HUES6 (cell line): ENCODE data around the gene CDH3.

ENCODE experiments used
- H3K27ac ChIP-seq: 2 replicates; pipeline ENCODE4 v1.7.0; 2013; ENCODE audit warnings: low read depth, mild to moderate bottlenecking, low read length, inconsistent platforms
- H3K27me3 ChIP-seq: 2 replicates; pipeline ENCODE4 v1.6.1; 2013; ENCODE audit warnings: low read length; ENCODE audit not compliant: control insufficient read depth, insufficient read depth
- H3K36me3 ChIP-seq: 2 replicates; pipeline ENCODE4 v1.6.1; 2013; ENCODE audit warnings: low read length; ENCODE audit not compliant: control insufficient read depth, insufficient read depth
- H3K4me1 ChIP-seq: 2 replicates; pipeline ENCODE4 v1.6.1; 2013; ENCODE audit warnings: low read length; ENCODE audit not compliant: control insufficient read depth, insufficient read depth
- H3K4me3 ChIP-seq: 2 replicates; pipeline ENCODE4 v1.5.1; 2013; ENCODE audit warnings: low read depth, low read length
- H3K9ac ChIP-seq: one replicate; pipeline ENCODE4 v1.6.1; 2013; ENCODE audit warnings: mild to moderate bottlenecking, low read length
- H3K9me3 ChIP-seq: 2 replicates; pipeline ENCODE4 v1.6.1; 2013; ENCODE audit warnings: low read depth, low read length; ENCODE audit not compliant: control insufficient read depth, insufficient read depth

The CDH3 gene

DNA sequence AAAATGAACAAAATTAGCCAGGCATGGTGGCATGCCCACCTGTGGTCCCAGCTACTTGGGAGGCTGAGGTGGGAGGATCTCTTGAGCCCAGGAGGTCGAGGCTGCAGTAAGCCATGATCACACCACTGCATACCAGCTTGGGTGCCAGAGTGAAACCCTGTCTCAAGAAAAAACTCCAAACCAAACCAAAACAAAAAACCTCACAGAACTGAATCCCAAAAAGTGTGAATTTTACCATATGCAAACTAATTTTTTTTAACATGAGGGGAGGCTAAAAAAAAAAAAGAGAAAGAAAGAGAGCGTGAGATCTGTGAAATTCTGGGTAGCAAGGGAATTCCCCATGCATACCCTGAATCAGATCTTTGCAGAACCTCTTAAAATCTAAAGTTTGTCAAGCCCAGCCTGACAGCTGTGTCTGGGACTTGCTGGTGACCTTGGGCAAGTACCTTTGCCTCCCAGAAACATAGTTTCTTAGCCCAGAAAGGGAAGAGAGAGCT lies 74.9 kb downstream of the CDH3 start:
- Histone ChIP-seq H3K4me1 (peaks cover 6% of the 10 kb centered on the region), H3K36me3 (no peaks in the 10 kb centered on the region), H3K27ac (no peak overlapping the region), H3K27me3 (no peaks in the 10 kb centered on the region), H3K9ac (no peak overlapping the region), H3K9me3 (0 out of 2 replicates have a peak, but pooled peaks cover 3% of the 10 kb centered on the region), H3K4me3 (no peak overlapping the region)

GRCh38 chr16:68722119-68723024 lies 77.3 kb downstream of the CDH3 start:
- Histone ChIP-seq H3K4me1 (peaks cover 2% of the 10 kb centered on the region; the same call in 1 of the 2 replicates), H3K9me3 (0 out of 2 replicates have a peak, but pooled peaks cover 3% of the 10 kb centered on the region), H3K9ac (no peak overlapping the region), H3K36me3 (no peaks in the 10 kb centered on the region), H3K4me3 (no peak overlapping the region), H3K27ac (no peak overlapping the region), H3K27me3 (no peaks in the 10 kb centered on the region)

- Histone ChIP-seq H3K4me3 (no peak overlapping the region), H3K27ac (no peak overlapping the region), H3K4me1 (peaks cover 2% of the 10 kb centered on the region; the same call in 1 of the 2 replicates), H3K27me3 (no peaks in the 10 kb centered on the region), H3K36me3 (no peaks in the 10 kb centered on the region), H3K9me3 (no peaks in the 10 kb centered on the region), H3K9ac (no peak overlapping the region)
Measured at GRCh38 chr16:68724797-68725196, 79.7 kb downstream of the CDH3 start.

GRCh38 chr16:68728523-68728922 lies 83.4 kb downstream of the CDH3 start:
- no peak overlapping the region for H3K4me3 ChIP-seq
- H3K4me1 ChIP-seq = peaks cover 16% of the 10 kb centered on the region
- no peak overlapping the region for H3K27ac ChIP-seq
- H3K9ac ChIP-seq = no peak overlapping the region
- H3K9me3 ChIP-seq = no peaks in the 10 kb centered on the region
- H3K27me3 ChIP-seq = no peaks in the 10 kb centered on the region
- no peaks in the 10 kb centered on the region for H3K36me3 ChIP-seq

- Histone ChIP-seq H3K27me3 (peaks cover under 1% of the 10 kb centered on the region; the same call in 1 of the 2 replicates), H3K9ac (no peak overlapping the region), H3K36me3 (no peaks in the 10 kb centered on the region), H3K27ac (peak overlapping the region; percentile 81; the same call in 1 of the 2 replicates), H3K9me3 (no peaks in the 10 kb centered on the region), H3K4me1 (peaks cover 20% of the 10 kb centered on the region), H3K4me3 (0 out of 2 replicates have a peak overlapping the region, but pooled peaks have one; percentile 29)
Measured at GRCh38 chr16:68731637-68732036, 86.5 kb downstream of the CDH3 start.

DNA sequence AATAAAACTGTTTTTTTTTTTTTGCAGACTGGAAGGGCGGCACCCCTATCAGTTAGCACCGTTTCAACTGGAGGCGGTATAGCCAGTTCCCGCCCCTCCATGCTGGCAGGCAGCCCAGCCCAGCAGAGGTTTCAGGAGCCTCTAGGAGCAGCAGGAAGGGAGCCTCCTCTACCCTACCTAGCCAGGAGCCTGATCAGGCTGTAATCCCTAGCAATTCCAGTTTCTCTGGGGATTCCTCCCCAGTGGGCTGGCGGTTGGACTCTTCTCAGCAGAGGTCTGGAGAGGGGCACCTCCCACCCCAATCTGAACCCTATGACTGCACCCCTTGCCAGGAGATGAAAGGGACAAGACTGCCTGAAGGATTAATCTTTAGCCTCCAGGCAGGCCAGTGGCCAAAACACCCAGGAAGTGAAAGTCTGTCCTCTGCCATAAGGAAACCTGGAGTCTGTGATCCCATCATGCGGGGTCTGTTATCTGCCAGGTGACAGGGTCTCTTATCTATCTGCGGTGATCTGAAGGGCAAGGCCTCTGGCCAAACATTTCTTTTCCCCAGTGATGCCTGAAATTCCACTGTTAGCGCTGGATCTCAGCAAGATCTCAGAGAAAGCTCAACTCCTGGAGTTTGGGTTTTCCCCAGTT lies 87.1 kb downstream of the CDH3 start:
- H3K36me3 ChIP-seq = no peaks in the 10 kb centered on the region
- peaks cover 5% of the 10 kb centered on the region; the same call in 1 of the 2 replicates for H3K27me3 ChIP-seq
- H3K4me1 ChIP-seq = peaks cover 20% of the 10 kb centered on the region
- H3K27ac ChIP-seq = peak overlapping the region; percentile 81
- H3K4me3 ChIP-seq = peak overlapping the region; percentile 29; the same call in 1 of the 2 replicates
- H3K9me3 ChIP-seq = no peaks in the 10 kb centered on the region
- peak overlapping the region; percentile 43 for H3K9ac ChIP-seq

DNA sequence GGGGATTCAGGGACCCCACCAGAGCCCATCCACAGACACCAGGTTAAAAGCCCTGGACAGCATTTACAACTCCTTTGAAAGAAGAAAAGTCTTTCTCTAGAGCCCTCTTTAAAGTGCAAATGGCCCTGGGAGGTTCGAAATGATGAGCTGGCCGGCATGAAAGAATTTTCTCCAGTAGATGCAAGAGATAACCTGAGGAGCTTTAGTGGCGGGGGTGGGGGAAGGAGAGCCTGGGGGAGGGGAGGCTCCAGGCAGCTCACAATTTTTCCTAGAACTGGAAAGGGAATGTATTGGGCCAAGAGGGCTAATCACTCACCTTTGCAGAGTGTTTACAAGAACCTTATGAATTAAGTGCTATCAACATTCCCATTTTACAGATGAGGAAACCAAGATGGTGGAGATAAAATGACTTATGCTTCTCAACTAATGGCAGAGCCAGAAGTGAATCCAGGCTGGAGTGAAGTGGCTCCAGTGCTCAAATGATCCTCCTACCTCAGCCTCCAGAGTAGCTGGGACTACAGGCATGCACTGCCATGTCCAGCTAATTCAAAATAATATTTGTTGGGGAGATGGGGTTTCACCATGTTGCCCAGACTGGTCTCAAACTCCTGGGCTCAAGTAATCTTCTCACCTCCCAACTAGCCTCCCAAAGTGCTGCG lies 87.8 kb downstream of the CDH3 start:
- Histone ChIP-seq H3K27me3 (peaks cover 13% of the 10 kb centered on the region; the same call in 1 of the 2 replicates), H3K27ac (peak overlapping the region; percentile 81), H3K9ac (peak overlapping the region; percentile 55), H3K4me3 (peak overlapping the region; percentile 29; the same call in 1 of the 2 replicates), H3K9me3 (no peaks in the 10 kb centered on the region), H3K36me3 (no peaks in the 10 kb centered on the region), H3K4me1 (peaks cover 20% of the 10 kb centered on the region)

DNA sequence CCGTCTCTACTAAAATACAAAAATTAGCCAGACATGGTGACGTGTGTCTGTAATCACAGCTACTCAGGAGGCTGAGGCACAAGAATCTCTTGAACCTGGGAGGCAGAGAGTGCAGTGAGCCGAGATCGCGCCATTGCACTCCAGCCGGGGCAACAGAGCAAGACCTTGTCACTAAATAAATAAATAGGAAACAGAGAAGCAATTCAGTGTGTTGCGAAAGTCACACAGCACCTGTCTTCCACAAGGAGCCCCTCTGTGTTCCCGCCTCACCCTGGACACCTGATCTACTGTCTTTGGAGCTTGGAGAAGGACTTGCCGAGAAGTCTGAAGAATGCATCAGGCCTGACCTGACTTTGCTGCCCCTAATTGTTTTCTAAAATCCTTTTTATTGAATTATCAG lies 88.5 kb downstream of the CDH3 start:
- H3K4me1 ChIP-seq = peaks cover 20% of the 10 kb centered on the region
- H3K36me3 ChIP-seq = no peaks in the 10 kb centered on the region
- no peak overlapping the region for H3K27ac ChIP-seq
- no peaks in the 10 kb centered on the region for H3K9me3 ChIP-seq
- peaks cover 20% of the 10 kb centered on the region; the same call in 1 of the 2 replicates for H3K27me3 ChIP-seq
- no peak overlapping the region for H3K9ac ChIP-seq
- no peak overlapping the region for H3K4me3 ChIP-seq

DNA sequence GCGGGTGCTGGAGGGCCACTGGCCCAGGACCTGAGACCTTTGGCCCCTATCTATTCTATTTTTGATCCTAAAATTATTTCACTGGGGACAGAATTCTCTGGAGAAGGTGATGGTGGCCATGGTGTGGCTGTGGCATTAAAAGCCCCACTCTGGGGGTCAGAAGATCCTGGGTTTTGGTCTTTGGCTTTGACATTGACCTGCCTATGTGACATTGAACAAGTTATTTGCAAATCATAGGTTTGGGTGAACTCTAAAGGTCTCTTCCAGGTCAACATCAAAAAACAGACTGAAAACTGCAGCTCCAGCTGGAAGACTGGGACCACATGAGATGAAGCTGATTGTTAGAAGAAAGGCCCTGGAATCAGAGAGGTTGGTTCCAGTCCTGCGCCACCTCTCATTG lies 89.7 kb downstream of the CDH3 start:
- Histone ChIP-seq H3K4me1 (peaks cover 21% of the 10 kb centered on the region), H3K27me3 (peaks cover 21% of the 10 kb centered on the region; the same call in 1 of the 2 replicates), H3K27ac (no peak overlapping the region), H3K4me3 (no peak overlapping the region), H3K36me3 (no peaks in the 10 kb centered on the region), H3K9ac (no peak overlapping the region), H3K9me3 (no peaks in the 10 kb centered on the region)

DNA sequence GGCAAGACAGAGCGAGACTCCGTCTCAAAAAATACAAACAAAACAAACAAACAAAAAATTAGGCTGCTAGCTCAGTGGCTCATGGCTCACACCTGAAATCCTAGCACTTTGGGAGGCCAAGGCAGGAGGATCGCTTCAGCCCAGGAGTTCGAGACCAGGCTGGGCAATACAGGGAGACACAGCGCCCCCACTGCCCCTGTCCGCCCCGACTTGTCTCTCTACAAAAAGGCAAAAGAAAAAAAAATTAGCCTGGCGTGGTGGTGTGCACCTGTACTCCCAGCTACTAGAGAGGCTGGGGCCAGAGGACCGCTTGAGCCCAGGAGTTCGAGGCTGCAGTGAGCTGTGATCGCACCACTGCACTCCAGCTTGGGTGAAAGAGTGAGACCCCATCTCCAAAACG lies 91.5 kb downstream of the CDH3 start:
- Histone ChIP-seq H3K36me3 (peaks cover 11% of the 10 kb centered on the region; the same call in 1 of the 2 replicates), H3K4me3 (peak overlapping the region; percentile 97), H3K9ac (no peak overlapping the region), H3K27ac (no peak overlapping the region), H3K9me3 (no peaks in the 10 kb centered on the region), H3K4me1 (peaks cover 32% of the 10 kb centered on the region), H3K27me3 (peaks cover 21% of the 10 kb centered on the region; the same call in 1 of the 2 replicates)
